Measurements from ENCODE around the gene NECAB2.
"Not testable (repeated sequence)": the region's sequence is repeated elsewhere in the genome, so short reads cannot be mapped to it uniquely, and the experiment has no call there.

The NECAB2 gene

GRCh38 chr16:83936581-83937165 lies 31.4 kb upstream of the NECAB2 start:
- no peak for DNase-seq

DNA sequence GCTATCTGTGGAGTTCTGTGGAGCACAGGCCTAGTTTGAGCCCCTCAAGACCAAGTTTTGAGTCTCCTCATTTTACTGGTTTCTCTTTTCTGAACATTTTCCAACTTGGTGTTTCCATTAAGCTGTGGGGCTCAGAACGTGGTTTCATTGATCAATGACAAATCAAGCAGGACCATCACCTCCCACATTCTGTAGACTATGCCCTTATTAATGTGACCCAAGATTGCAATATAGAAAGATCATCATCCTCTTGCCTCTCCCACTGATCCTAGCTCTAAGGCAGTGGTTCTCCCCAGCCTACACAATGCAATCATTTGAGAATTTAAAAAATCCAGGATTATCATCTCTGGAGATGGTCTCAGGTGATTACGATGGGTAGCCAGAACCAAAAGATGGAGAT lies 30.8 kb upstream of the NECAB2 start:
- DNase-seq: no peak

DNA sequence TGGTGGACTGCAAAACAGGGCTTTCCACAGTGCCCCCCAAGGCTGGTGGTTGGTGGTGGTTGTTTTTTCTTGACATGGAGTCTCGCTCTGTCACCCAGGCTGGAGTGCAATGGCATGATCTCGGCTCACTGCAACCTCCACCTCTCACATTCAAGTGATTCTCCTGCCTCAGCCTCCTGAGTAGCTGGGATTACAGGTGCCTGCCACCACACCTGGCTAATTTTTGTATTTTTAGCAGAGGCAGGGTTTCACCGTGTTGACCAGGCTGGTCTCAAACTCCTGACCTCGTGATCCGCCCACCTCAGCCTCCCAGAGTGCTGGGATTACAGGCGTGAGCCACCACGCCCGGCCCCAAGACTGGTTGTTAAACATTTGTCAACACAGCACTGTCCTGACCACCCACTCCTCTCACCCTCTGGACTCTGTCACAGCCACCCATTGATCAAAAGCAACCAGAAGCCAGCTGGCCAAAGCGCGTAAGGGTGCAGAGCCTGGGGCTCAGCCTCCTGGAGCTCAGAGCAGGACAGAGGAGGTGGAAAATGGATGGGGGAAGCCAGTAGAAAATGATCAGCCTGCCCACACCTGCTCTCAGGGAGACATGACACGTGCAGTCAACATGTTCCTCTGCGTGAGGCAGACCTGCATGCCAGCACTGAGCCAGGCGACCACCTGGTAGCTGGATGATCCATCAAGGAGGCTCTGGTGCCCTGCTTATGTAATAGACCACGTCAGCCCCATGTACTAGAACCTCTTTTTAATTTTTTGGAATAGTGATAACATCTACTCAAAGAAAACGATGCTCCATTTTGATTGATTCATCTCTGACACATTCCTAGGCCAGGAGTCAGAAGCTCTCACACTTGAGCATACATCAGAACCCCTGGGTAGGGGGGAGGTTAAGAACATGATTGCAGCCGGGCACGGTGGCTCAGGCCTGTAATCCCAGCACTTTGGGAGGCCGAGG lies 29.8 kb upstream of the NECAB2 start:
- DNase-seq: no peak

GRCh38 chr16:83939266-83939855 lies 28.7 kb upstream of the NECAB2 start:
- DNase-seq: no peak

- no peak for DNase-seq
Measured at GRCh38 chr16:83940119-83940518, 27.9 kb upstream of the NECAB2 start.

DNA sequence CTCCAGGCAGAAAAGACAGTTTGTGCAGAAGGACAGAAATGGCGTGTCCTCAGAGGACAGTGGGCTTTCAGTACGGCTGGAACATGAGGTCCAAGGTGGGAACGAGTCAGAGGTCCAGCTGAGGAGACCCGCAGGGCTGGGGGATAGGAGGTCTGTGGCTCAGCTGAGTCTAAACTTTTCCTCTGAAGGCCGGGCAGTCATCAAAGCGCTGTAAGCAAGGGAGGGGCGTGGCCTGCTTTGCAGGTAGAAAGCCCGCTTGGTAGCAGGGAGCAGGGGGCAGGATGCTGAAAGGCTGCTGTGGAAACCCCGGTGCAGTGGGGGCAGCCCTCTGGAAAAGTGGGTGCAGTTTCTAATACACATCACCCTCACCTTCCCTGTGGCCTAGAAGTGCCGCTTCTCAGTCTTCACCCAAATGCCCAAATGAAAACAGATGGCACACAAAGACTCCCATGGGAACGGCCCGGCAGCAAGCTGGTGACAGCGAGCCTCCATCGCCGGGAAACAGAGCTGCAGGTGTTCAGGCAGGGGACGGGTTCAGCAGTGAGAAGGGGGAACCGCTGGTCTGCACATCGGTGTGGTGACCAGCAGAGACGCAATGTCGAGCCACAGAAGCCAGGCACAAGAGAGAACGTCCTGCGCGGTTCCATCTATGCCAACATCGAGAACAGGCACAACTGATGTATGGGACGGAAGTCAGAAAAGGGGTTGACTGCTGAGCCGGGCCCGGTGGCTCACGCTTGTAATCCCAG lies 27.2 kb upstream of the NECAB2 start:
- DNase-seq: no peak

GRCh38 chr16:83941546-83941945 lies 26.5 kb upstream of the NECAB2 start:
- DNase-seq: not testable (repeated sequence)

GRCh38 chr16:83942074-83942473 lies 26.0 kb upstream of the NECAB2 start:
- DNase-seq: no peak

DNA sequence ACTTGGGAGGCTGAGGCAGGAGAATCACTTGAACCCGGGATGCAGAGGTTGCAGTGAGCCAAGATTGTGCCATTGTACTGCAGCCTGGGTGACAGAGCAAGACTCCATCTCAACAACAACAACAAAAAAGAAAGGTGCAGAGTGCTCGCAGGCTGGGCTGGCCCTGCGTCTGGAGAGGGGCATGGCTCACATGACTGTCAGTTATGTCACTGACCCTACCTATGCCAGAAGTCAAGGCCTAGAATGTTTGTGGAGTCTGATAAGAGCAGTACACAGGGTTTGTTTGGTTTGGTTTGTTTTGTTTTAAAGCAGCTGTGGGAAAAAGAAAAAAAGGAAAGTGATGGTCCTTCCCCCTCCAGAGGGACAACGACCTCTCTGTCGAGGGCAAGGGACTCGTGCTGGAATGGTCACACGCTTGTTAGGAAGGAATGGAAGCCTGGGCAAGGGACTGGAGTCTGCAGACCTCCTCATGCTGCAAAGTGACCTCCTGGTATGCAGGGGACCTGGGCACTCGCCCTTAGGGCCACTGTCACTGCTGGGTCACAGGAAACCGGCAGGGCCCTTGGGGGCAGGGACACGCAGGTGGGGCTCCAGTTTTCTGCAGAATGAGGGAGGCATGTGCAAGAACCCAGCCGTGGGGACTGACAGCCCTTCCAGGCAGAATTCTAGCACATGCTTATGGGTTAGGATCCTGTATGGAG lies 25.1 kb upstream of the NECAB2 start:
- DNase-seq: no peak

- DNase-seq: no peak
Measured at GRCh38 chr16:83943516-83944050, 24.5 kb upstream of the NECAB2 start.

GRCh38 chr16:83945587-83945986 lies 22.5 kb upstream of the NECAB2 start:
- DNase-seq: no peak

- no peak for DNase-seq
Measured at GRCh38 chr16:83946154-83946780, 21.8 kb upstream of the NECAB2 start.

DNA sequence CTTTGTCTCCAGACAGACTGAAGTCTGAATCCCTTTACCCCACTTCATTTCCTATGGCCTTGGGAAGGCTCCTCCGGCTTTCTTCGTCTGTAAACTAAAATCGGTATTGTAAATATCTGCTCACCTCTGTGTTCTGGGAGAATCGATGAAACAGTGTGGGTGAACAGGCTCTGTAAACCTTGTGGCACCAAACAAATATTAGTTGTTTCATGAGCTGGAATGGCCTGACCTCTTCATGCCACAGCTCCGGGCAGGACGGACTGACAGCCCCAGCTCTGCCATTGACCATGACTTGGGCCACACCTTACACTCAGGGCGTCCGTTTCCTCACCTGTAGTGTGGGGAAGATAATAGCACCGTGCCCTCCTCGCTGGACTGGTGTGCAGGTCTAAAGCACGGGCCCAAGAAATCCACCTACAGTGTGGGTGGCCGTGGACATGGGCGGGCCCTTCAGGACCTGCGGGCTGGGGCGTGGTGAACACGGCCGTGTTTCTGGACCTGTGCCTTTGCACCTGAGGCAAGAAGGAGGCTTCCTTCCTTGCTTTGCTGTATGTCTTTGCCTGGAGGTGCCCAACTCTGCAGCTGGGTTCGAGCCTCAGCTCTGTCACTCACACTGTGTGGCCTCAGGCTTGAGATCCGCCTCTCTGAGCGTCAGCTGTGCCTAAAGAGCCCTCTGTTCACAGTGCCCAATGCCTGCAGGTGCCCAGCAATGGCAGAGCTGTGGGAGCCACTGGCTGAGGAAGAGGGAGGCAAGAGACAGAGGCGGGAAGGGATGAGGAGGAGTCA lies 21.1 kb upstream of the NECAB2 start:
- no peak for DNase-seq

- no peak for DNase-seq
Measured at GRCh38 chr16:83947642-83948234, 20.3 kb upstream of the NECAB2 start.

DNA sequence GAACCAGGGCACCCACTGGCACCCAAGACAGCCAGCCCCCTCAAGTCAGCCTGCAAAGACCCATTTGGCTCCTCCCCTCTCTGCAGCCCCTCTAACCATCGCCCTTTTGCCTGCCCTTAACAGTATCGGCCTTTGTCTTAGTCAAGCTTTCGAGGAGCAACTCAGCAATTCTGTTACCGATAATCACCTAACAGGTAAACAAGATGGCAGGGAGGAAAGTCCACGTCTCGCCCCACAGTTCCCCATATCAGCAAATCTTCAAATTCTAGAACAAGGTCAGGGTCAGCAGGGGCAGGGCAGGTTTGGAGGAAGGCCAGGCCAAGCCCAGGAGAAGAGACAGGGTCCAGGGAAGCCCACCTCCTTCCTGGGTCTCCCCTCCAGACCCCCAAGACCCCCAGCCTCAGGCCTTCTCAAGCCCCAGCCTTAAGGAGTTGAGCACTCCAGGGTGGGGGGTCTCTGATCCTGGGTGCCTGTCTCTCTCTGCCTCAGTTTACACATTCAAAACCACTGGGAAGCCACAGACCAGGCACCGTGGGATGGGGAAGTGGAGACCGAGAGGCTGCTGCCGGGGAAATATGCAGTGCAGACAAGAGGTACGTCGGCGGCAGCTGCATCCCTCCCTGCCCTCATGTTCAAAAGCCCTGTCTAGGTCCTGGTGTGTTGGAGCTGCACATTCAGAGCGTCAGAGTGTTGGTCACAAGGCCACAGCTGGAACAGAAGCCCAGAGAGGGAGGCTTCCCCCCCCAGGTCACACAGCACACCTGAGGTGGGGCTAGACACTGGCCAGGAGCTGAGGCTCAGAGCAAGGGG lies 18.9 kb upstream of the NECAB2 start:
- no peak for DNase-seq

DNA sequence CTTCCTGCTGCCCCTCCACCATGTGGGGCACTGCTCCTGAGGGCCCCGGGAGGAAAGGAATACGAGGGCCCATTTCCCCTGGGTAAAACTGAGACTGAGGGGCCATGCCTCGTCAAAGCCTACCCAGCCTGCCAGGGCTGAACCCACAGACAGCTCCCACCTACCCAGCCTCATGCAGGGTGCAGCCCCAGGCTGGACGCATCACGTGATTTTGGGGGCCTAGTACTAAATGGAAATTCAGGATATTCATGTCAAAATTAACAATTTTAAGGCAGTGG lies 18.4 kb upstream of the NECAB2 start:
- DNase-seq: no peak

DNA sequence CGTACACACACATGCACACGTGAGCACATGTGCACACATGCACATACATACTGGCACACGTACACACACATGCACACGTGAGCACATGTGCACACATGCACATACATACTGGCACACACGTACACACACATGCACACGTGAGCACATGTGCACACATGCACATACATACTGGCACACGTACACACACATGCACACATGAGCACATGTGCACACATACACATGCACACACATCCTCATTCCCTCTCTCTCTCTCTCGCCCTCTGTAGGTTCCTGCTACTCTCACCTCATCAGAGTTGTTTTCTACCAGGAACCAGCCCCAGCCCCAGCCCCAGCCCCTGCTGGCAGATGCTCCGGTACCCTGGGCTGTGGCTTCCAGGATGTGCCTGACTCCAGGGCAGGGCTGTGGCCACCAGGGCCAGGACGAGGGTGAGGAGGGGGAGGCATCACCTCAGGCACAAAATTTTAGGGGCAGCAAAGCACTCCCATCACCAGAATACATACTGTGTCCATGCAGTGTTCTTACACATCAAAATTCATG lies 17.1 kb upstream of the NECAB2 start:
- DNase-seq: not testable (repeated sequence)

DNA sequence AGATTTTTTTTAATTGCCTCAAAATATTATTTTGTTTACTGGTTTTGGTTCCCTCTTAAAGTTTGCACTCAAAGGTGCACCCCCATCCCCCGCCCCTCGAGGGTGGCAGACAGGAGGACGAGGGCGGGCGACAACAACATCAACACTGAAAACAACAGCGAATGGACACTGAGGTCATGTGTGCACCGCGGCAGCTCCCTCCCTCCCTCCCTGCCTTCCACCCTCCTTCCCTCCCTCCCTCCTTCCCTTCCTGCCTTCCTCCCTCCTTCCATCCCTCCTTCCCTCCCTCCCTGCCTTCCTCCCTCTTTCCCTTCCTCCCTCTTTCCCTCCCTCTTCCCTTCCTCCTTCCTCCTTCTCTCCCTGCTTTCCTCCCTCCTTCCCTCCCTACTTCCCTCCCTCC lies 16.5 kb upstream of the NECAB2 start:
- no peak for DNase-seq

DNA sequence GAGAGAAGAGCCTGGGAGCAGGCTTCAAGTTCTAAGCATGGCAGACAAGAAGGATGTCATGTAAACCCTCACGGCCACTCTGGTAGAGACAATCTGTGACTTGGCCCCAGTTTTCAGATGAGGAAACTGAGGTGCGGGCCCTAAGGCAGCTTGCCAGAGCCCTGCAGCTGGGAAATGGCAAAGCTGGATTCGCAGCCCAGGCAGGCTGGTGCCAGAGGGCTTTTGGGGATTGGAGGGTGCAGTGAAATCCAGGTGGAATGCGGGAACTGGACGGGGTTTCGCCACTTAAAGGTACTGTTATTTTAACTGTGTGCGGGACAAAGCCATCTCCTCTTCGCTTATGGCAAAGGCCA lies 15.5 kb upstream of the NECAB2 start:
- DNase-seq: no peak

All from activated CD4-positive, alpha-beta T cell treated with anti-CD3 and anti-CD28 coated beads for 48 hours (primary cell).